ENCODE measurements around the gene PAPLN. TPM values are rescaled to one million over a fixed set of nuclear protein-coding genes. Genes with fewer than 3 reads are reported as not detected.

PAPLN gene
- total and polyA plus RNA-seq, 2 donors from 2014 or later: 19.1 to 132 TPM

GRCh38 chr14:73261075-73261474, 23.8 kb downstream of the PAPLN start:
- FAIRE-seq (no peak), DNase-seq (peak in 2 of 5 donors; percentile 45 to 61)
- H3K9me3 ChIP-seq (ENCODE audit: control insufficient read depth in 2 of 3, insufficient read depth in 1 of 3, low read length in 3 of 3): no peaks in the 10 kb centered on the region
- intact Hi-C loops (cut with DNase I): no loop called here
- H3K4me1 ChIP-seq (ENCODE audit: control insufficient read depth in 2 of 3, insufficient read depth in 2 of 3, low read depth in 1 of 3, low read length in 3 of 3): peaks cover 0 to 5% (median 0%) of the 10 kb centered on the region in 3 donors
- H3K4me3 ChIP-seq (ENCODE audit: low read length in 3 of 3): no peak overlapping the region
- H3K36me3 ChIP-seq (ENCODE audit: control insufficient read depth in 2 of 3, insufficient read depth in 3 of 3, low read length in 3 of 3): peaks cover 0 to 12% (median 3%) of the 10 kb centered on the region in 3 donors
- no peaks in the 10 kb centered on the region for H3K27me3 ChIP-seq (ENCODE audit: control insufficient read depth, insufficient read depth, low read length)
- peak overlapping the region; percentile 57 to 63 for H3K27ac ChIP-seq (ENCODE audit: low read depth in 2 of 2, low read length in 2 of 2)
- no peak overlapping the region for H3K9ac ChIP-seq (ENCODE audit: low read length in 3 of 3)
- no peak for TF ChIP-seq CTCF (IDR thresholded peaks at IDR 0.05; ENCODE audit: borderline replicate concordance, extremely low read depth, insufficient read depth)

GRCh38 chr14:73261520-73262426, 24.5 kb downstream of the PAPLN start:
- H3K27ac ChIP-seq (ENCODE audit: low read depth in 2 of 2, low read length in 2 of 2): peak overlapping the region; percentile 47 to 63
- intact Hi-C loops (cut with DNase I): no loop called here
- no peaks in the 10 kb centered on the region for H3K9me3 ChIP-seq (ENCODE audit: control insufficient read depth in 2 of 3, insufficient read depth in 1 of 3, low read length in 3 of 3)
- peaks cover 0 to 5% (median 0%) of the 10 kb centered on the region in 3 donors for H3K4me1 ChIP-seq (ENCODE audit: control insufficient read depth in 2 of 3, insufficient read depth in 2 of 3, low read depth in 1 of 3, low read length in 3 of 3)
- H3K4me3 ChIP-seq (ENCODE audit: low read length in 3 of 3): no peak overlapping the region
- H3K36me3 ChIP-seq (ENCODE audit: control insufficient read depth in 2 of 3, insufficient read depth in 3 of 3, low read length in 3 of 3): peaks cover 0 to 12% (median 5%) of the 10 kb centered on the region in 3 donors
- DNase-seq: peak in 2 of 5 donors; percentile 37 to 82
- no peak for FAIRE-seq
- H3K9ac ChIP-seq (ENCODE audit: low read length in 3 of 3): no peak overlapping the region
- H3K27me3 ChIP-seq (ENCODE audit: control insufficient read depth, insufficient read depth, low read length): no peaks in the 10 kb centered on the region
- TF ChIP-seq CTCF (IDR thresholded peaks at IDR 0.05; ENCODE audit: borderline replicate concordance, extremely low read depth, insufficient read depth): no peak

GRCh38 chr14:73262427-73263183, 25.3 kb downstream of the PAPLN start:
- Histone ChIP-seq H3K36me3 (ENCODE audit: control insufficient read depth in 2 of 3, insufficient read depth in 3 of 3, low read length in 3 of 3) (peaks cover 0 to 13% (median 7%) of the 10 kb centered on the region in 3 donors), H3K27me3 (ENCODE audit: control insufficient read depth, insufficient read depth, low read length) (no peaks in the 10 kb centered on the region), H3K9ac (ENCODE audit: low read length in 3 of 3) (no peak overlapping the region), H3K4me3 (ENCODE audit: low read length in 3 of 3) (no peak overlapping the region), H3K27ac (ENCODE audit: low read depth in 2 of 2, low read length in 2 of 2) (no peak overlapping the region), H3K4me1 (ENCODE audit: control insufficient read depth in 2 of 3, insufficient read depth in 2 of 3, low read depth in 1 of 3, low read length in 3 of 3) (peaks cover 0 to 5% (median 0%) of the 10 kb centered on the region in 3 donors), H3K9me3 (ENCODE audit: control insufficient read depth in 2 of 3, insufficient read depth in 1 of 3, low read length in 3 of 3) (no peaks in the 10 kb centered on the region)
- TF ChIP-seq CTCF (IDR thresholded peaks at IDR 0.05; ENCODE audit: borderline replicate concordance, extremely low read depth, insufficient read depth): no peak
- intact Hi-C loops (cut with DNase I): no loop called here
- peak in 1 of 5 donors; percentile 37 for DNase-seq
- no peak for FAIRE-seq

All from kidney (tissue), 14 donors.